ENCODE results near the gene NAA15. TPM values are rescaled to one million over a fixed set of nuclear protein-coding genes. Genes with fewer than 3 reads are reported as not detected.

NAA15 gene
- total RNA-seq, 1 experiment from 2014 or later: 98.9 TPM

DNA sequence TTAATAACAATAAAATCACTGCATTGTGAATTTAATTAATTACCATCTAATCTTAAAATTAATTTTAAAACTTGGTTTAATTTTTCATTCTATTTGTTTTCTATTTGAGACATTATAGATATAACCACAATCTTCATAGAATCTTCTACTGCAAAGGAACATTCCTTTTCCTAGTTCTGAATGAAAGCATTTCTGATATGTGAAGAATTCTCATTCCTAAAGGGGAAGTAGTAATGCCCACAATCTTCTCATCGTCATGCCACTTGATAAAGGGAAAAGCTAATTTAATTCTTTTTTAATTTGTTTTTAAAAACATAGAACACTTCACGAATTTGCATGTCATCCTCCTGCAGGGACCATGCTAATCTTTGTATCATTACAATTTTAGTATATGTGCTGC is 45.0 kb upstream of the NAA15 start (continued):
- TF ChIP-seq, protein P1, sequence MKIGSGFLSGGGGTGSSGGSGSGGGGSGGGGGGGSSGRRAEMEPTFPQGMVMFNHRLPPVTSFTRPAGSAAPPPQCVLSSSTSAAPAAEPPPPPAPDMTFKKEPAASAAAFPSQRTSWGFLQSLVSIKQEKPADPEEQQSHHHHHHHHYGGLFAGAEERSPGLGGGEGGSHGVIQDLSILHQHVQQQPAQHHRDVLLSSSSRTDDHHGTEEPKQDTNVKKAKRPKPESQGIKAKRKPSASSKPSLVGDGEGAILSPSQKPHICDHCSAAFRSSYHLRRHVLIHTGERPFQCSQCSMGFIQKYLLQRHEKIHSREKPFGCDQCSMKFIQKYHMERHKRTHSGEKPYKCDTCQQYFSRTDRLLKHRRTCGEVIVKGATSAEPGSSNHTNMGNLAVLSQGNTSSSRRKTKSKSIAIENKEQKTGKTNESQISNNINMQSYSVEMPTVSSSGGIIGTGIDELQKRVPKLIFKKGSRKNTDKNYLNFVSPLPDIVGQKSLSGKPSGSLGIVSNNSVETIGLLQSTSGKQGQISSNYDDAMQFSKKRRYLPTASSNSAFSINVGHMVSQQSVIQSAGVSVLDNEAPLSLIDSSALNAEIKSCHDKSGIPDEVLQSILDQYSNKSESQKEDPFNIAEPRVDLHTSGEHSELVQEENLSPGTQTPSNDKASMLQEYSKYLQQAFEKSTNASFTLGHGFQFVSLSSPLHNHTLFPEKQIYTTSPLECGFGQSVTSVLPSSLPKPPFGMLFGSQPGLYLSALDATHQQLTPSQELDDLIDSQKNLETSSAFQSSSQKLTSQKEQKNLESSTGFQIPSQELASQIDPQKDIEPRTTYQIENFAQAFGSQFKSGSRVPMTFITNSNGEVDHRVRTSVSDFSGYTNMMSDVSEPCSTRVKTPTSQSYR (CRISPR knock-in tag; IDR thresholded peaks at IDR 0.05): no peak
- TF ChIP-seq GABPB1 (CRISPR knock-in tag; IDR thresholded peaks at IDR 0.05) (no peak), EMX1 (CRISPR knock-in tag; IDR thresholded peaks at IDR 0.05) (no peak)
- TF ChIP-seq, protein P2, sequence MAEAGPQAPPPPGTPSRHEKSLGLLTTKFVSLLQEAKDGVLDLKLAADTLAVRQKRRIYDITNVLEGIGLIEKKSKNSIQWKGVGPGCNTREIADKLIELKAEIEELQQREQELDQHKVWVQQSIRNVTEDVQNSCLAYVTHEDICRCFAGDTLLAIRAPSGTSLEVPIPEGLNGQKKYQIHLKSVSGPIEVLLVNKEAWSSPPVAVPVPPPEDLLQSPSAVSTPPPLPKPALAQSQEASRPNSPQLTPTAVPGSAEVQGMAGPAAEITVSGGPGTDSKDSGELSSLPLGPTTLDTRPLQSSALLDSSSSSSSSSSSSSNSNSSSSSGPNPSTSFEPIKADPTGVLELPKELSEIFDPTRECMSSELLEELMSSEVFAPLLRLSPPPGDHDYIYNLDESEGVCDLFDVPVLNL (CRISPR knock-in tag; IDR thresholded peaks at IDR 0.05; ENCODE audit: borderline replicate concordance, low read depth): no peak

DNA sequence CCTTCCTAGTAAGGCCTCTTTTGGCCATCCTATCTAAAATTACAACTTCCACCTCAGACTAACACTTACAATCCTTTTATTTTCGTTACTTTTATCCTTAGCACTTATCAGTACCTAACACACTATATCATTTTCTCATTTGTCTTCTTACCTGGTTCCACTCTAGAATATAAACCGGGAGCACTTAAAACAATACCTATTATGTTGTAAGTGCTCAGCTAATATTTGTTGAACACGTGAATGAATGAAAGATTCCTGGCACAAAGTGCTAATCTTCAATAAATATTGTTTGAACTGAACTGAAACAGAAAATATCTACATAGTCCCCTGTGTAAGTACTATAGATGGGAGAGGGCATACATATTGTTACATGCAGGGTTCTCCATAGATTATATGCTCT is 35.7 kb upstream of the NAA15 start:
- Mint-ChIP-seq H3K4me1 (peaks cover 20% of the 10 kb centered on the region), H3K27me3 (ENCODE audit: low read depth) (no peaks in the 10 kb centered on the region), H3K9me3 (no peaks in the 10 kb centered on the region), H3K4me3 (no peak overlapping the region), H3K36me3 (no peaks in the 10 kb centered on the region), H3K27ac (no peak overlapping the region; the same call in 1 of the 2 replicates)
- CTCF ChIA-PET: interaction anchor here (1.1 kb wide), 1 partner anchor 12 kb away, joined by 4 read pairs; no protein-coding TSS in a partner anchor
- DNase-seq (ENCODE audit: low spot score) (no peak), ATAC-seq (no peak)
- POLR2A ChIA-PET: no interaction called here
- TF ChIP-seq SMAD3 (CRISPR knock-in tag; IDR thresholded peaks at IDR 0.05; ENCODE audit: borderline replicate concordance) (no peak), CREM (CRISPR knock-in tag; IDR thresholded peaks at IDR 0.05) (no peak), RORB (CRISPR knock-in tag; IDR thresholded peaks at IDR 0.05) (no peak), NFATC4 (CRISPR knock-in tag; IDR thresholded peaks at IDR 0.05) (no peak), KAT7 (CRISPR knock-in tag; IDR thresholded peaks at IDR 0.05; ENCODE audit: borderline replicate concordance) (no peak), ETV6 (CRISPR knock-in tag; IDR thresholded peaks at IDR 0.05) (no peak), NR3C1 (CRISPR knock-in tag; conservative IDR thresholded peaks at IDR 0.05; ENCODE audit: low read depth) (no peak)
- TF ChIP-seq, protein P3, sequence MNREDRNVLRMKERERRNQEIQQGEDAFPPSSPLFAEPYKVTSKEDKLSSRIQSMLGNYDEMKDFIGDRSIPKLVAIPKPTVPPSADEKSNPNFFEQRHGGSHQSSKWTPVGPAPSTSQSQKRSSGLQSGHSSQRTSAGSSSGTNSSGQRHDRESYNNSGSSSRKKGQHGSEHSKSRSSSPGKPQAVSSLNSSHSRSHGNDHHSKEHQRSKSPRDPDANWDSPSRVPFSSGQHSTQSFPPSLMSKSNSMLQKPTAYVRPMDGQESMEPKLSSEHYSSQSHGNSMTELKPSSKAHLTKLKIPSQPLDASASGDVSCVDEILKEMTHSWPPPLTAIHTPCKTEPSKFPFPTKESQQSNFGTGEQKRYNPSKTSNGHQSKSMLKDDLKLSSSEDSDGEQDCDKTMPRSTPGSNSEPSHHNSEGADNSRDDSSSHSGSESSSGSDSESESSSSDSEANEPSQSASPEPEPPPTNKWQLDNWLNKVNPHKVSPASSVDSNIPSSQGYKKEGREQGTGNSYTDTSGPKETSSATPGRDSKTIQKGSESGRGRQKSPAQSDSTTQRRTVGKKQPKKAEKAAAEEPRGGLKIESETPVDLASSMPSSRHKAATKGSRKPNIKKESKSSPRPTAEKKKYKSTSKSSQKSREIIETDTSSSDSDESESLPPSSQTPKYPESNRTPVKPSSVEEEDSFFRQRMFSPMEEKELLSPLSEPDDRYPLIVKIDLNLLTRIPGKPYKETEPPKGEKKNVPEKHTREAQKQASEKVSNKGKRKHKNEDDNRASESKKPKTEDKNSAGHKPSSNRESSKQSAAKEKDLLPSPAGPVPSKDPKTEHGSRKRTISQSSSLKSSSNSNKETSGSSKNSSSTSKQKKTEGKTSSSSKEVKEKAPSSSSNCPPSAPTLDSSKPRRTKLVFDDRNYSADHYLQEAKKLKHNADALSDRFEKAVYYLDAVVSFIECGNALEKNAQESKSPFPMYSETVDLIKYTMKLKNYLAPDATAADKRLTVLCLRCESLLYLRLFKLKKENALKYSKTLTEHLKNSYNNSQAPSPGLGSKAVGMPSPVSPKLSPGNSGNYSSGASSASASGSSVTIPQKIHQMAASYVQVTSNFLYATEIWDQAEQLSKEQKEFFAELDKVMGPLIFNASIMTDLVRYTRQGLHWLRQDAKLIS (CRISPR knock-in tag; IDR thresholded peaks at IDR 0.05; ENCODE audit: borderline replicate concordance): no peak
- TF ChIP-seq, protein P4, sequence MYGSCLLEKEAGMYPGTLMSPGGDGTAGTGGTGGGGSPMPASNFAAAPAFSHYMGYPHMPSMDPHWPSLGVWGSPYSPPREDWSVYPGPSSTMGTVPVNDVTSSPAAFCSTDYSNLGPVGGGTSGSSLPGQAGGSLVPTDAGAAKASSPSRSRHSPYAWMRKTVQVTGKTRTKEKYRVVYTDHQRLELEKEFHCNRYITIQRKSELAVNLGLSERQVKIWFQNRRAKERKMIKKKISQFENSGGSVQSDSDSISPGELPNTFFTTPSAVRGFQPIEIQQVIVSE (CRISPR knock-in tag; IDR thresholded peaks at IDR 0.05; ENCODE audit: borderline replicate concordance): no peak
- TF ChIP-seq, protein P5, sequence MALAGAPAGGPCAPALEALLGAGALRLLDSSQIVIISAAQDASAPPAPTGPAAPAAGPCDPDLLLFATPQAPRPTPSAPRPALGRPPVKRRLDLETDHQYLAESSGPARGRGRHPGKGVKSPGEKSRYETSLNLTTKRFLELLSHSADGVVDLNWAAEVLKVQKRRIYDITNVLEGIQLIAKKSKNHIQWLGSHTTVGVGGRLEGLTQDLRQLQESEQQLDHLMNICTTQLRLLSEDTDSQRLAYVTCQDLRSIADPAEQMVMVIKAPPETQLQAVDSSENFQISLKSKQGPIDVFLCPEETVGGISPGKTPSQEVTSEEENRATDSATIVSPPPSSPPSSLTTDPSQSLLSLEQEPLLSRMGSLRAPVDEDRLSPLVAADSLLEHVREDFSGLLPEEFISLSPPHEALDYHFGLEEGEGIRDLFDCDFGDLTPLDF (CRISPR knock-in tag; IDR thresholded peaks at IDR 0.05): no peak
- TF ChIP-seq, protein P6, sequence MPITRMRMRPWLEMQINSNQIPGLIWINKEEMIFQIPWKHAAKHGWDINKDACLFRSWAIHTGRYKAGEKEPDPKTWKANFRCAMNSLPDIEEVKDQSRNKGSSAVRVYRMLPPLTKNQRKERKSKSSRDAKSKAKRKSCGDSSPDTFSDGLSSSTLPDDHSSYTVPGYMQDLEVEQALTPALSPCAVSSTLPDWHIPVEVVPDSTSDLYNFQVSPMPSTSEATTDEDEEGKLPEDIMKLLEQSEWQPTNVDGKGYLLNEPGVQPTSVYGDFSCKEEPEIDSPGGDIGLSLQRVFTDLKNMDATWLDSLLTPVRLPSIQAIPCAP (CRISPR knock-in tag; IDR thresholded peaks at IDR 0.05): no peak
- TF ChIP-seq, protein P7, sequence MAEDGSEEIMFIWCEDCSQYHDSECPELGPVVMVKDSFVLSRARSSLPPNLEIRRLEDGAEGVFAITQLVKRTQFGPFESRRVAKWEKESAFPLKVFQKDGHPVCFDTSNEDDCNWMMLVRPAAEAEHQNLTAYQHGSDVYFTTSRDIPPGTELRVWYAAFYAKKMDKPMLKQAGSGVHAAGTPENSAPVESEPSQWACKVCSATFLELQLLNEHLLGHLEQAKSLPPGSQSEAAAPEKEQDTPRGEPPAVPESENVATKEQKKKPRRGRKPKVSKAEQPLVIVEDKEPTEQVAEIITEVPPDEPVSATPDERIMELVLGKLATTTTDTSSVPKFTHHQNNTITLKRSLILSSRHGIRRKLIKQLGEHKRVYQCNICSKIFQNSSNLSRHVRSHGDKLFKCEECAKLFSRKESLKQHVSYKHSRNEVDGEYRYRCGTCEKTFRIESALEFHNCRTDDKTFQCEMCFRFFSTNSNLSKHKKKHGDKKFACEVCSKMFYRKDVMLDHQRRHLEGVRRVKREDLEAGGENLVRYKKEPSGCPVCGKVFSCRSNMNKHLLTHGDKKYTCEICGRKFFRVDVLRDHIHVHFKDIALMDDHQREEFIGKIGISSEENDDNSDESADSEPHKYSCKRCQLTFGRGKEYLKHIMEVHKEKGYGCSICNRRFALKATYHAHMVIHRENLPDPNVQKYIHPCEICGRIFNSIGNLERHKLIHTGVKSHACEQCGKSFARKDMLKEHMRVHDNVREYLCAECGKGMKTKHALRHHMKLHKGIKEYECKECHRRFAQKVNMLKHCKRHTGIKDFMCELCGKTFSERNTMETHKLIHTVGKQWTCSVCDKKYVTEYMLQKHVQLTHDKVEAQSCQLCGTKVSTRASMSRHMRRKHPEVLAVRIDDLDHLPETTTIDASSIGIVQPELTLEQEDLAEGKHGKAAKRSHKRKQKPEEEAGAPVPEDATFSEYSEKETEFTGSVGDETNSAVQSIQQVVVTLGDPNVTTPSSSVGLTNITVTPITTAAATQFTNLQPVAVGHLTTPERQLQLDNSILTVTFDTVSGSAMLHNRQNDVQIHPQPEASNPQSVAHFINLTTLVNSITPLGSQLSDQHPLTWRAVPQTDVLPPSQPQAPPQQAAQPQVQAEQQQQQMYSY (CRISPR knock-in tag; IDR thresholded peaks at IDR 0.05): no peak
- TF ChIP-seq, protein P8, sequence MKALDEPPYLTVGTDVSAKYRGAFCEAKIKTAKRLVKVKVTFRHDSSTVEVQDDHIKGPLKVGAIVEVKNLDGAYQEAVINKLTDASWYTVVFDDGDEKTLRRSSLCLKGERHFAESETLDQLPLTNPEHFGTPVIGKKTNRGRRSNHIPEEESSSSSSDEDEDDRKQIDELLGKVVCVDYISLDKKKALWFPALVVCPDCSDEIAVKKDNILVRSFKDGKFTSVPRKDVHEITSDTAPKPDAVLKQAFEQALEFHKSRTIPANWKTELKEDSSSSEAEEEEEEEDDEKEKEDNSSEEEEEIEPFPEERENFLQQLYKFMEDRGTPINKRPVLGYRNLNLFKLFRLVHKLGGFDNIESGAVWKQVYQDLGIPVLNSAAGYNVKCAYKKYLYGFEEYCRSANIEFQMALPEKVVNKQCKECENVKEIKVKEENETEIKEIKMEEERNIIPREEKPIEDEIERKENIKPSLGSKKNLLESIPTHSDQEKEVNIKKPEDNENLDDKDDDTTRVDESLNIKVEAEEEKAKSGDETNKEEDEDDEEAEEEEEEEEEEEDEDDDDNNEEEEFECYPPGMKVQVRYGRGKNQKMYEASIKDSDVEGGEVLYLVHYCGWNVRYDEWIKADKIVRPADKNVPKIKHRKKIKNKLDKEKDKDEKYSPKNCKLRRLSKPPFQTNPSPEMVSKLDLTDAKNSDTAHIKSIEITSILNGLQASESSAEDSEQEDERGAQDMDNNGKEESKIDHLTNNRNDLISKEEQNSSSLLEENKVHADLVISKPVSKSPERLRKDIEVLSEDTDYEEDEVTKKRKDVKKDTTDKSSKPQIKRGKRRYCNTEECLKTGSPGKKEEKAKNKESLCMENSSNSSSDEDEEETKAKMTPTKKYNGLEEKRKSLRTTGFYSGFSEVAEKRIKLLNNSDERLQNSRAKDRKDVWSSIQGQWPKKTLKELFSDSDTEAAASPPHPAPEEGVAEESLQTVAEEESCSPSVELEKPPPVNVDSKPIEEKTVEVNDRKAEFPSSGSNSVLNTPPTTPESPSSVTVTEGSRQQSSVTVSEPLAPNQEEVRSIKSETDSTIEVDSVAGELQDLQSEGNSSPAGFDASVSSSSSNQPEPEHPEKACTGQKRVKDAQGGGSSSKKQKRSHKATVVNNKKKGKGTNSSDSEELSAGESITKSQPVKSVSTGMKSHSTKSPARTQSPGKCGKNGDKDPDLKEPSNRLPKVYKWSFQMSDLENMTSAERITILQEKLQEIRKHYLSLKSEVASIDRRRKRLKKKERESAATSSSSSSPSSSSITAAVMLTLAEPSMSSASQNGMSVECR (CRISPR knock-in tag; IDR thresholded peaks at IDR 0.05; ENCODE audit: borderline replicate concordance): no peak
